Measurements from ENCODE around the gene PICK1. TPM values are rescaled to one million over a fixed set of nuclear protein-coding genes. Genes with fewer than 3 reads are reported as not detected.
A peak's percentile ranks its signal among the peaks of the same experiment; 100 is the strongest.

PICK1 gene
- total RNA-seq, 1 donor from 2014 or later = 10.7 TPM

- H3K27ac ChIP-seq = no peak overlapping the region
- DNase-seq (ENCODE audit: low spot score) = no peak
These were observed 34.2 kb upstream of the PICK1 start for GRCh38 chr22:38023045-38023444.

DNA sequence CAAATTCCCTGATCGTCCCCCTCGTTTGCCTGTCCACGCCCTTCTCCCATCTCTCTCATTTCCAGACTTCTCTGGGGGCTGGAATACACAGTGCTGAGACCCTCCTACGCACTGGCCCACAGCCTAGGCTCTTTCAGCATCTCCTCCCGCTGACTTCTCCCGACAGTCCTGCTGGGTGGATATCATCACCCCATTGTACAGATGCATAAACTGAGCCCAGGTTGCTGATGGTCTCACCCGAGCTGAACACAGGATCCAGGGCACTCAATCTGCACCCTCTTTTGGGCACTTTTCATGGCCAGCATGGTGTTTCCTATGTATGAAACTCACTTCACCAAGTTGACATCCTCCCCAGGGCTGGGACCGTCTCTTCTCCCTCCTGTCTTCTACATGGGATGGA lies 31.7 kb upstream of the PICK1 start:
- H3K27ac Mint-ChIP-seq = no peak overlapping the region
- peaks cover 14% of the 10 kb centered on the region for H3K4me1 ChIP-seq

More at GRCh38 chr22:38023045-38023444, 34.2 kb upstream of the PICK1 start:
- Histone ChIP-seq H3K36me3 (no peaks in the 10 kb centered on the region), H2AFZ (replicated peaks) (no peak overlapping the region), H3K79me2 (ENCODE audit: low read depth) (no peaks in the 10 kb centered on the region), H3K4me1 (peaks cover 8% of the 10 kb centered on the region), H3K9ac (no peak overlapping the region), H4K20me1 (ENCODE audit: low read depth) (no peaks in the 10 kb centered on the region), H3K9me3 (ENCODE audit: low read depth) (no peaks in the 10 kb centered on the region), H3K4me2 (no peak overlapping the region), H3F3A (ENCODE audit: low read depth) (no peaks in the 10 kb centered on the region), H3K4me3 (no peak overlapping the region), H3K27me3 (no peaks in the 10 kb centered on the region)
- no peak overlapping the region for H3K4me3 Mint-ChIP-seq
- no peaks in the 10 kb centered on the region for H3K36me3 Mint-ChIP-seq
- no peak for TF ChIP-seq EZH2phosphoT487 (IDR thresholded peaks at IDR 0.05)
- TF ChIP-seq, protein P1, sequence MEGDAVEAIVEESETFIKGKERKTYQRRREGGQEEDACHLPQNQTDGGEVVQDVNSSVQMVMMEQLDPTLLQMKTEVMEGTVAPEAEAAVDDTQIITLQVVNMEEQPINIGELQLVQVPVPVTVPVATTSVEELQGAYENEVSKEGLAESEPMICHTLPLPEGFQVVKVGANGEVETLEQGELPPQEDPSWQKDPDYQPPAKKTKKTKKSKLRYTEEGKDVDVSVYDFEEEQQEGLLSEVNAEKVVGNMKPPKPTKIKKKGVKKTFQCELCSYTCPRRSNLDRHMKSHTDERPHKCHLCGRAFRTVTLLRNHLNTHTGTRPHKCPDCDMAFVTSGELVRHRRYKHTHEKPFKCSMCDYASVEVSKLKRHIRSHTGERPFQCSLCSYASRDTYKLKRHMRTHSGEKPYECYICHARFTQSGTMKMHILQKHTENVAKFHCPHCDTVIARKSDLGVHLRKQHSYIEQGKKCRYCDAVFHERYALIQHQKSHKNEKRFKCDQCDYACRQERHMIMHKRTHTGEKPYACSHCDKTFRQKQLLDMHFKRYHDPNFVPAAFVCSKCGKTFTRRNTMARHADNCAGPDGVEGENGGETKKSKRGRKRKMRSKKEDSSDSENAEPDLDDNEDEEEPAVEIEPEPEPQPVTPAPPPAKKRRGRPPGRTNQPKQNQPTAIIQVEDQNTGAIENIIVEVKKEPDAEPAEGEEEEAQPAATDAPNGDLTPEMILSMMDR (IDR thresholded peaks at IDR 0.05) = no peak
- TF ChIP-seq EZH2 (IDR thresholded peaks at IDR 0.05) = no peak
- no peak overlapping the region for H3K27ac Mint-ChIP-seq
- no peaks in the 10 kb centered on the region for H3K9me3 Mint-ChIP-seq
- peaks cover 33% of the 10 kb centered on the region for H3K4me1 Mint-ChIP-seq
- peaks cover 7% of the 10 kb centered on the region for H3K27me3 Mint-ChIP-seq (ENCODE audit: insufficient read depth, low read depth)

GRCh38 chr22:38026130-38027111 lies 30.8 kb upstream of the PICK1 start:
- DNase-seq (ENCODE audit: low spot score) = no peak
- H3F3A ChIP-seq (ENCODE audit: low read depth) = no peaks in the 10 kb centered on the region

More for the DNA sequence above, 31.7 kb upstream of the PICK1 start:
- Histone ChIP-seq H3K9ac (no peak overlapping the region), H3K79me2 (ENCODE audit: low read depth) (no peaks in the 10 kb centered on the region), H3K27ac (no peak overlapping the region), H3K4me2 (no peak overlapping the region), H3K9me3 (ENCODE audit: low read depth) (no peaks in the 10 kb centered on the region), H4K20me1 (ENCODE audit: low read depth) (no peaks in the 10 kb centered on the region), H3K4me3 (no peak overlapping the region), H3K27me3 (no peaks in the 10 kb centered on the region), H2AFZ (replicated peaks) (no peak overlapping the region), H3F3A (ENCODE audit: low read depth) (no peaks in the 10 kb centered on the region), H3K36me3 (no peaks in the 10 kb centered on the region)
- Mint-ChIP-seq H3K27me3 (ENCODE audit: insufficient read depth, low read depth) (peaks cover 7% of the 10 kb centered on the region), H3K4me3 (no peak overlapping the region), H3K4me1 (peaks cover 37% of the 10 kb centered on the region), H3K36me3 (no peaks in the 10 kb centered on the region), H3K9me3 (no peaks in the 10 kb centered on the region)
- TF ChIP-seq EZH2phosphoT487 (IDR thresholded peaks at IDR 0.05) = no peak
- TF ChIP-seq EZH2 (IDR thresholded peaks at IDR 0.05) = no peak
- TF ChIP-seq, protein P1 (IDR thresholded peaks at IDR 0.05) = no peak
- no peak for DNase-seq (ENCODE audit: low spot score)

More at GRCh38 chr22:38026130-38027111, 30.8 kb upstream of the PICK1 start:
- Mint-ChIP-seq H3K36me3 (no peaks in the 10 kb centered on the region), H3K27me3 (ENCODE audit: insufficient read depth, low read depth) (peaks cover 7% of the 10 kb centered on the region), H3K4me3 (no peak overlapping the region), H3K4me1 (peaks cover 37% of the 10 kb centered on the region), H3K9me3 (no peaks in the 10 kb centered on the region), H3K27ac (peak overlapping the region; percentile 26)
- Histone ChIP-seq H4K20me1 (ENCODE audit: low read depth) (no peaks in the 10 kb centered on the region), H3K9me3 (ENCODE audit: low read depth) (no peaks in the 10 kb centered on the region), H3K4me1 (peaks cover 23% of the 10 kb centered on the region), H3K36me3 (no peaks in the 10 kb centered on the region), H3K79me2 (ENCODE audit: low read depth) (no peaks in the 10 kb centered on the region), H3K27ac (no peak overlapping the region), H3K4me3 (no peak overlapping the region), H2AFZ (replicated peaks) (no peak overlapping the region), H3K27me3 (no peaks in the 10 kb centered on the region), H3K9ac (no peak overlapping the region), H3K4me2 (peak overlapping the region; percentile 13)
- TF ChIP-seq, protein P1 (IDR thresholded peaks at IDR 0.05) = no peak
- TF ChIP-seq EZH2phosphoT487 (IDR thresholded peaks at IDR 0.05) = no peak
- TF ChIP-seq EZH2 (IDR thresholded peaks at IDR 0.05) = no peak

All from neural progenitor cell (in vitro differentiated cells).